Stomach (tissue), 4 donors: ENCODE results near the gene LRRC8B.

Experiments used
- CTCF ChIP-seq, 7 experiments: fragments of 450-650 bp in 4 of 7; fragments of 200-600 bp in 3 of 7; sonication (generic) in 3 of 7; IDR thresholded peaks; one replicate each; pipeline ENCODE4 v1.5.1; 2016 to 2019; ENCODE audit warnings: antibody characterized with exemption in 7 of 7, control low read depth in 2 of 7, mild to moderate bottlenecking in 1 of 7
- EP300 ChIP-seq: sonication (generic); formaldehyde crosslinking; IDR thresholded peaks from one replicate; pipeline ENCODE4 v1.6.1; 2017; ENCODE audit warnings: antibody characterized with exemption
- POLR2A ChIP-seq, 4 donors: fragments of 450-650 bp; IDR thresholded peaks; one replicate each; pipeline ENCODE4 v1.6.1; 2016; ENCODE audit warnings: antibody characterized with exemption in 4 of 4, control low read depth in 2 of 4, mild to moderate bottlenecking in 1 of 4, moderate library complexity in 1 of 4
- POLR2AphosphoS5 ChIP-seq, 3 donors: sonication (generic); formaldehyde crosslinking; IDR thresholded peaks; one replicate each; pipeline ENCODE4 v1.6.1; 2016; ENCODE audit warnings: antibody characterized with exemption in 3 of 3

GRCh38 chr1:89603651-89604413, 79.2 kb downstream of the LRRC8B start:
- TF ChIP-seq CTCF (IDR thresholded peaks at IDR 0.05): no peak
- no peak for TF ChIP-seq EP300
- TF ChIP-seq POLR2AphosphoS5 (IDR thresholded peaks at IDR 0.05): no peak
- no peak for TF ChIP-seq POLR2A (IDR thresholded peaks at IDR 0.05)
